Measurements from ENCODE around the gene DNAH10. TPM values are rescaled to one million over a fixed set of nuclear protein-coding genes. Genes with fewer than 3 reads are reported as not detected.

Gene DNAH10
- total RNA-seq, 1 experiment from 2014 or later, result 0.39 TPM

GRCh38 chr12:123808167-123808566, 46.1 kb downstream of the DNAH10 start:
- DNase-seq (ENCODE audit: low read depth, low spot score), result no peak
- intact Hi-C loops (cut with micrococcal nuclease; ENCODE audit: unreplicated experiment), result loop anchor here (10.0 kb wide), 1 partner anchor 1077 kb away; no protein-coding TSS in a partner anchor
- Histone ChIP-seq H3K4me1 (ENCODE audit: control insufficient read depth, insufficient read depth, low read length) (no peaks in the 10 kb centered on the region), H3K9me3 (ENCODE audit: control insufficient read depth, insufficient read depth, low read depth, low read length) (no peaks in the 10 kb centered on the region), H3K4me3 (ENCODE audit: low read depth in 2 of 2, low read length in 2 of 2) (no peak overlapping the region), H3K36me3 (ENCODE audit: control insufficient read depth, insufficient read depth, low read length) (no peaks in the 10 kb centered on the region), H3K27ac (ENCODE audit: low read length) (no peak overlapping the region), H3K27me3 (ENCODE audit: control insufficient read depth, insufficient read depth, low read length) (peaks cover 2% of the 10 kb centered on the region; the same call in 1 of the 2 replicates)
- ATAC-seq, result peak; percentile 91
- BruUV-seq (replicated peaks), result no TSS peak
- no peak for TF ChIP-seq SIN3A (IDR thresholded peaks at IDR 0.05; ENCODE audit: borderline replicate concordance, insufficient read depth, low read depth, low read length)
- peak; percentile 69 for TF ChIP-seq CTCF (IDR thresholded peaks at IDR 0.05)
- no peak for TF ChIP-seq REST (IDR thresholded peaks at IDR 0.05; ENCODE audit: insufficient read depth in 1 of 2, low read depth in 2 of 2, low read length in 1 of 2)
- no peak for TF ChIP-seq POLR2AphosphoS5 (IDR thresholded peaks at IDR 0.05; ENCODE audit: low read depth, low read length)
- no peak for TF ChIP-seq TCF7L2 (IDR thresholded peaks at IDR 0.05; ENCODE audit: low read depth, low read length)
- POLR2A ChIA-PET, result interaction anchor here (0.5 kb wide), 1 partner anchor 743 kb away, joined by 3 read pairs; no protein-coding TSS in a partner anchor
- CTCF ChIA-PET, result no interaction called here
- in situ Hi-C loops (cut with HindIII; ENCODE audit: low pct_unique_long_range_greater_than_20kb, low sequenced_read_pairs), result no loop called here

GRCh38 chr12:123813349-123813748, 51.2 kb downstream of the DNAH10 start:
- no peaks in the 10 kb centered on the region for H3K27me3 ChIP-seq (ENCODE audit: control insufficient read depth, insufficient read depth, low read length)
- H3K9me3 ChIP-seq (ENCODE audit: control insufficient read depth, insufficient read depth, low read depth, low read length), result peaks cover 8% of the 10 kb centered on the region
- ATAC-seq (no peak), DNase-seq (ENCODE audit: low read depth, low spot score) (no peak)
- no peak overlapping the region for H3K4me3 ChIP-seq (ENCODE audit: low read depth in 2 of 2, low read length in 2 of 2)
- no peak overlapping the region for H3K27ac ChIP-seq (ENCODE audit: low read length)
- CTCF ChIA-PET, result no interaction called here
- H3K4me1 ChIP-seq (ENCODE audit: control insufficient read depth, insufficient read depth, low read length), result no peaks in the 10 kb centered on the region
- BruUV-seq (replicated peaks), result no TSS peak
- intact Hi-C loops (cut with micrococcal nuclease; ENCODE audit: unreplicated experiment), result no loop called here
- no peak for TF ChIP-seq CTCF (IDR thresholded peaks at IDR 0.05)
- no peak for TF ChIP-seq TCF7L2 (IDR thresholded peaks at IDR 0.05; ENCODE audit: low read depth, low read length)
- no peak for TF ChIP-seq REST (IDR thresholded peaks at IDR 0.05; ENCODE audit: insufficient read depth in 1 of 2, low read depth in 2 of 2, low read length in 1 of 2)
- POLR2A ChIA-PET, result interaction anchor here (0.6 kb wide), 2 partner anchors 62 to 108 kb away, joined by 3 to 11 read pairs; no protein-coding TSS in a partner anchor
- no peaks in the 10 kb centered on the region for H3K36me3 ChIP-seq (ENCODE audit: control insufficient read depth, insufficient read depth, low read length)
- in situ Hi-C loops (cut with HindIII; ENCODE audit: low pct_unique_long_range_greater_than_20kb, low sequenced_read_pairs), result no loop called here
